Ectodermal cell (in vitro differentiated cells): ENCODE data around the gene KRTAP13-3. TPM values are rescaled to one million over a fixed set of nuclear protein-coding genes. Genes with fewer than 3 reads are reported as not detected.

Experiments
- H3K27ac ChIP-seq: 2 replicates; pipeline ENCODE4 v1.7.0; 2013; ENCODE audit warnings: mild to moderate bottlenecking, low read depth, low read length; ENCODE audit not compliant: insufficient read depth, poor library complexity, severe bottlenecking
- H3K27me3 ChIP-seq: 2 replicates; pipeline ENCODE4 v1.7.0; 2013; ENCODE audit warnings: mild to moderate bottlenecking, low read length; ENCODE audit not compliant: insufficient read depth, control insufficient read depth, poor library complexity, severe bottlenecking
- H3K36me3 ChIP-seq: one replicate; pipeline ENCODE4 v1.7.0; 2013; ENCODE audit warnings: low read length; ENCODE audit not compliant: control insufficient read depth, insufficient read depth
- H3K4me1 ChIP-seq: one replicate; pipeline ENCODE4 v1.7.0; 2013; ENCODE audit warnings: low read length; ENCODE audit not compliant: control insufficient read depth, insufficient read depth
- H3K4me3 ChIP-seq: 2 replicates; pipeline ENCODE4 v1.7.0; 2013; ENCODE audit warnings: low read depth, low read length, control low read depth; ENCODE audit not compliant: insufficient read depth
- H3K9me3 ChIP-seq: 2 replicates; pipeline ENCODE4 v1.7.0; 2013; ENCODE audit warnings: mild to moderate bottlenecking, low read length, moderate library complexity; ENCODE audit not compliant: control insufficient read depth
- WGBS, 2 experiments: methylation state at CpG; one replicate each; pipeline ENCODE4 v1.1.7; 2013; ENCODE audit warnings: missing lambda C conversion rate in 2 of 2; 5-methylcytosine and 5-hydroxymethylcytosine counted together
- polyA plus RNA-seq, 4 experiments: library from polyadenylated mRNA; stranded (reverse); fragments of 50-300 nt; gene quantifications; one replicate each; pipeline ENCODE4 v1.2.3, GENCODE V29; 2013

The KRTAP13-3 gene
- polyA plus RNA-seq (2013, experiment 1 of 4) = not detected
- not detected for polyA plus RNA-seq (2013, experiment 2 of 4)
- polyA plus RNA-seq (2013, experiment 3 of 4) = not detected
- polyA plus RNA-seq (2013, experiment 4 of 4) = not detected

GRCh38 chr21:30425826-30426225 is at the start of gene KRTAP13-3:
Gene KRTAP13-3 (minus strand): TSS chr21:30425926. CDS start chr21:30425912, 14 bp downstream.
- Histone ChIP-seq H3K4me1 (no peaks in the 10 kb centered on the region), H3K4me3 (no peak within 1 kb of the TSS), H3K36me3 (no peaks in the 10 kb centered on the region), H3K27ac (peak within 1 kb of the TSS; percentile 27), H3K27me3 (no peaks in the 10 kb centered on the region), H3K9me3 (no peaks in the 10 kb centered on the region)
- 81 to 92% methylated on average over 3 to 4 of the region's 5 CpGs for whole genome bisulfite sequencing, 2 experiments

- Histone ChIP-seq H3K4me1 (no peaks in the 10 kb centered on the region), H3K27ac (no peak overlapping the region), H3K36me3 (no peaks in the 10 kb centered on the region), H3K27me3 (no peaks in the 10 kb centered on the region), H3K9me3 (no peaks in the 10 kb centered on the region), H3K4me3 (no peak overlapping the region)
- 94 to 99% methylated on average over 6 of the region's 6 CpGs for WGBS, 2 experiments
These were observed 43.4 kb upstream of the KRTAP13-3 start for GRCh38 chr21:30468900-30469714.

GRCh38 chr21:30463713-30464112 is 38.0 kb upstream of the KRTAP13-3 start:
- H3K9me3 ChIP-seq = no peaks in the 10 kb centered on the region
- 56 to 62% methylated on average over 3 of the region's 3 CpGs for WGBS, 2 experiments
- H3K4me1 ChIP-seq = no peaks in the 10 kb centered on the region
- no peak overlapping the region for H3K27ac ChIP-seq
- H3K4me3 ChIP-seq = no peak overlapping the region
- H3K36me3 ChIP-seq = no peaks in the 10 kb centered on the region
- no peaks in the 10 kb centered on the region for H3K27me3 ChIP-seq

- no peaks in the 10 kb centered on the region for H3K36me3 ChIP-seq
- 89 to 100% methylated on average over 1 to 3 of the region's 3 CpGs for WGBS, 2 experiments
- H3K4me1 ChIP-seq = no peaks in the 10 kb centered on the region
- H3K4me3 ChIP-seq = no peak overlapping the region
- H3K27me3 ChIP-seq = no peaks in the 10 kb centered on the region
- no peak overlapping the region for H3K27ac ChIP-seq
- no peaks in the 10 kb centered on the region for H3K9me3 ChIP-seq
These were observed 22.8 kb upstream of the KRTAP13-3 start for GRCh38 chr21:30448514-30448913.

GRCh38 chr21:30447056-30447455 is 21.3 kb upstream of the KRTAP13-3 start:
- no peaks in the 10 kb centered on the region for H3K9me3 ChIP-seq
- no peak overlapping the region for H3K4me3 ChIP-seq
- no peak overlapping the region for H3K27ac ChIP-seq
- 82% methylated on average over 4 of the region's 4 CpGs for WGBS, 2 experiments
- no peaks in the 10 kb centered on the region for H3K36me3 ChIP-seq
- no peaks in the 10 kb centered on the region for H3K4me1 ChIP-seq
- H3K27me3 ChIP-seq = no peaks in the 10 kb centered on the region

GRCh38 chr21:30444204-30444603 is 18.5 kb upstream of the KRTAP13-3 start:
- Histone ChIP-seq H3K4me3 (no peak overlapping the region), H3K4me1 (no peaks in the 10 kb centered on the region), H3K27ac (no peak overlapping the region), H3K27me3 (no peaks in the 10 kb centered on the region), H3K36me3 (no peaks in the 10 kb centered on the region), H3K9me3 (no peaks in the 10 kb centered on the region)
- 75 to 88% methylated on average over 1 of the region's 1 CpG for WGBS, 2 experiments

- Histone ChIP-seq H3K4me3 (no peak overlapping the region), H3K27me3 (no peaks in the 10 kb centered on the region), H3K27ac (no peak overlapping the region), H3K9me3 (no peaks in the 10 kb centered on the region), H3K4me1 (no peaks in the 10 kb centered on the region), H3K36me3 (no peaks in the 10 kb centered on the region)
These were observed 17.5 kb upstream of the KRTAP13-3 start for GRCh38 chr21:30443226-30443625.

- no peaks in the 10 kb centered on the region for H3K27me3 ChIP-seq
- WGBS, 2 experiments = 91 to 95% methylated on average over 5 of the region's 5 CpGs
- no peaks in the 10 kb centered on the region for H3K36me3 ChIP-seq
- H3K4me1 ChIP-seq = no peaks in the 10 kb centered on the region
- H3K27ac ChIP-seq = no peak within 1 kb of the TSS
- no peak within 1 kb of the TSS for H3K4me3 ChIP-seq
- H3K9me3 ChIP-seq = no peaks in the 10 kb centered on the region
These were observed 14.2 kb upstream of the KRTAP13-3 start, which contains the start of gene KRTAP15-1 for GRCh38 chr21:30439975-30440374. Gene KRTAP15-1 (plus strand): TSS chr21:30440275. CDS start chr21:30440328, 53 bp downstream.

- Histone ChIP-seq H3K27me3 (no peaks in the 10 kb centered on the region), H3K4me1 (no peaks in the 10 kb centered on the region), H3K9me3 (no peaks in the 10 kb centered on the region), H3K4me3 (no peak overlapping the region), H3K27ac (no peak overlapping the region), H3K36me3 (no peaks in the 10 kb centered on the region)
- WGBS, 2 experiments = 97 to 100% methylated on average over 1 to 3 of the region's 3 CpGs
These were observed 11.4 kb upstream of the KRTAP13-3 start for GRCh38 chr21:30437010-30437565.

GRCh38 chr21:30434033-30434631 is 8.4 kb upstream of the KRTAP13-3 start:
- Histone ChIP-seq H3K4me3 (no peak overlapping the region), H3K27me3 (no peaks in the 10 kb centered on the region), H3K4me1 (no peaks in the 10 kb centered on the region), H3K27ac (no peak overlapping the region), H3K9me3 (no peaks in the 10 kb centered on the region), H3K36me3 (no peaks in the 10 kb centered on the region)
- WGBS, 2 experiments = 44 to 50% methylated on average over 9 of the region's 10 CpGs
